NCI-H526 treated with DMSO at 0.1 percent for 48 hours (cell line): ENCODE results near the gene SLC39A11.

Experiments used
- DNase-seq: peaks from one replicate; lab custom pipeline; 2025; lab: John Stamatoyannopoulos, UW

The SLC39A11 gene

GRCh38 chr17:72684405-72685020 lies 408.0 kb downstream of the SLC39A11 start:
- DNase-seq: no peak

DNA sequence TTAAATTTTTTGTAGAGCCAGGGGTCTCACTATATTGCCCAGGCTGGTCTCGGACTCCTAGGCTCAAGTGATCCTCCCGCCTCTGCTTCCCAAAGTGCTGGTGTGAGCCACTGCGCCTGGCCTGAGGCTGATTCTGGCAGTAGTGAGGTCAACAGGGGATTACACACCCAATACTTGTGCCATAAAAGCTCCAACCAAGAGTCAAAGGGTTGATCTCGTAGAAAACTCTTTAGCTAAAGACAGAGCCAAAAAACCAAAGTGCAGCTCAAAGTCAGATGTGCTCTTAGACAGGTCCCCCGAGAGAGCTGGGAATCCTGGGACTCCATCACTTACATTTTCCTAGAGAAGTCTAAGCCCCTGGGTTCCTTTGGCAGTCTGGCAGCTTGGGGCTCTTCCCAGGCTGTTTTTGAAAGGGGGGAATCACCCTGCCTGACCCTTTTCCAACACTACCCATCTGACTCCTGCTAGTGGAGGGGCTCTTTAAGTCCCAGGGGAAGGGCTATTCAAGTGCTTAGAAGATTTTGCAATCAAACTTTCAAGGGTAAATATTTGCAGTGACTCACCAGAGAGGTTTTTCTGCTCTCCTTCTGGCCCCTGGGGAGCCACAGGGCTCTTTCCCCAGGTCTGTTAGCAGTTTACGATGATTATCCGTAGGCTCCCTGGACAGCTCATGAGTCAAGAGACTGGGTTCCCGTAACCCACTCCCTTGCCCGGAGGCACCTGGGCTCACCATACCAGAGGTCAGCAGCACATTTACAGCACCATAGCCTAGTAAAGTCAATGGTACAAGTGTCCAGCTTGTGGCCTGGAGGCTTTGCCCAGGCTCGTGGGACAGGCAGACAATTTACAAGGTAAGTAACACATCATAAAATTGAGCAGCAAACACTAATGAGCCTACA lies 408.7 kb downstream of the SLC39A11 start:
- DNase-seq: no peak

GRCh38 chr17:72682605-72683004 lies 409.9 kb downstream of the SLC39A11 start:
- no peak for DNase-seq

DNA sequence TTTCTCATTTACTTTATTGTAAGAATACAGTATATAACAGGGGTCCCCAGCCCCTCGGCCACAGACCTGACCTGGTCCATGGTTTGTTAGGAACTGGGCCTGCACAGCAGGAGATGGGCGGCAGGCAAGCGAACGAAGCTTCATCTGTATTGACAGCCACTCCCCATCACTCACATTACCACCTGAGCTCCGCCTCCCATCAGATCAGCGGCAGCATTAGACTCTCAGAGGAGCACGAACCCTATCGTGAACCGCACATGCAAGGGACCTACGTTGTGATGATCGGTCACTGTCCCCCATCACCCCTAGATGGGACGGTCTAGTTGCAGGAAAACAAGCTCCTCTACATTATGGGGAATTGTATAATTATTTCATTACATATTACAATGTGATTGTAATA lies 410.6 kb downstream of the SLC39A11 start:
- DNase-seq: no peak

- DNase-seq: no peak
These were observed 414.6 kb downstream of the SLC39A11 start for GRCh38 chr17:72677714-72678390.

GRCh38 chr17:72677108-72677507 lies 415.4 kb downstream of the SLC39A11 start:
- DNase-seq: no peak

DNA sequence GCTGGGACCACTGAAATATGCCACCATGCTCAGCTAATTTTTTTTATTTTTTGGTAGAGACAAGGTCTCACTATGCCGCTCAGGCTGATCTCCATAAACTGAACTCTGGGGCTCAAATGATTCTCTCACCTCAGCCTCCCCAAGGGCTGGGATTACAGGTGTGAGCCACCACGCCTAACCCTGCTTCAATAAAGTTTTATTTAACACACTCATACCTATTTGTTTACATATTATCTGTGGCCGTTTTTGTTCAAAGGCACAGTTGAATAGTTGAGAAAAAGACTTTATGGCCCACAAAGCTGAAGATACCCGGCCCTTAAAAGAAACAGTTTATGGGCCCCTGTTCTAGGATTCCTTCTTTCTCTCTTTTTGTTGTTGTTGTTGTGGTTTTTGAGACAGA lies 419.8 kb downstream of the SLC39A11 start:
- no peak for DNase-seq

GRCh38 chr17:72671016-72671415 lies 421.5 kb downstream of the SLC39A11 start:
- DNase-seq: no peak

- DNase-seq: peak; percentile 36
These were observed 425.1 kb downstream of the SLC39A11 start for GRCh38 chr17:72667096-72668063.

- peak; percentile 82 for DNase-seq
These were observed 426.3 kb downstream of the SLC39A11 start for GRCh38 chr17:72665852-72666851.

GRCh38 chr17:72662827-72663190 lies 429.7 kb downstream of the SLC39A11 start:
- no peak for DNase-seq

DNA sequence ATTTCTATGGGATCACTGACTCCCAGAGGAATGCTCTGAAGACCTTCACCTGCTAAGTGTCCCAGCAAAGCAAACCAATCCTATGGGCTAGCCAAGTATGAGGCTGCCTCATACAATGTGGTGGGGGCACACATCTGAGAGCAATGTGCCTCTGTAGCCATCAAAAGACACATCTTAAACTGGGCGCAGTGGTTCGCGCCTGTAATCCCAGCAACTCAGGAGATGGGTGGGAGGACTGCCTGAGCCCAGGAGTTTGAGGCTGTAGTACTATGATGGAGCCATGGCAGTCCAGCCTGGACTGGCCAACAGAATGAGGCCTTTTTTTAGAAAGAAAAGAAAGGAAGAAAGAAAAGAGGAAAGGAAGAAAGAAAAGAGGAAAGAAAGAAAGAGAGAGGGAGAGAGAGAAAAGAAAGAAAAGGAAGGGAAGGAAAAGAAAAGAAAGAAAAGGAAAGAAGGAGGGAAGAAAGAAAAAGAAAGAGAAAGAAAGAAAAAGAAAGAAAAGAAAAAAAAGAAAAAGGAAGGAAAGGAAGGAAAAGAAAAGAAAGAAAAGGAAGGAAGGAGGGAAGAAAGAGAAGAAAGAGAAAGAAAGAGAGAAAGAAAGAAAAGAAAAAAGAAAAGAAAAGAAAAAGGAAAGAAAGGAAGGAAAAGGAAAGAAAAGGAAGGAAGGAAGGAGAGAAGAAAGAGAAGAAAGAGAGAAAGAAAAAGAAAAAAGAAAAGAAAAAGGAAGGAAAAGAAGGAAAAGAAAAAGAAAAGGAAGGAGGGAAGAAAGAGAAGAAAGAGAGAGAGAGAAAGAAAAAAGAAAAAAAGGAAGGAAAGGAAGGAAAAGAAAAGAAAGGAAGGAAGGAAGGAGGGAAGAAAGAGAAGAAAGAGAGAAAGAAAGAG lies 430.3 kb downstream of the SLC39A11 start:
- DNase-seq: no peak

GRCh38 chr17:72661116-72661944 lies 431.2 kb downstream of the SLC39A11 start:
- DNase-seq: peak; percentile 88

GRCh38 chr17:72660274-72661115 lies 432.0 kb downstream of the SLC39A11 start:
- no peak for DNase-seq

DNA sequence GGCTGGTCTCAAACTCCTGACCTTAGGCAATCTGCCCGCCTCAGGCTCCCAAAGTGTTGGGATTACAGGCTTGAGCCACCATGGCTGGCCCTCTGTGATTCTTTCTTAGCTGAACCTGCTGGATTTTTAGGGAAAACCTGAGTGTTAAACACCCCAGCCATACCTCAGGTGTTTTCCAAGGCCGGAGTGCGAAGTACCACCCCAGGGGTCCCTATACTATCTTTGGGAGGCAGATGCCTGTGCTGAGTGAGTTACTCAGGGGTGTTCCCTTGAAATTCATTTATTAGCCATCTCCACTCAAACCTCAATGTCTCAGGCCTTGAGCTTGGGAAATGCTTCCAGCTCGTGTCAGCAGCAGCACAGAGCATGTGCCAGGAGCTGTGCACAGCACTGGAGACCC lies 432.7 kb downstream of the SLC39A11 start:
- DNase-seq: no peak

DNA sequence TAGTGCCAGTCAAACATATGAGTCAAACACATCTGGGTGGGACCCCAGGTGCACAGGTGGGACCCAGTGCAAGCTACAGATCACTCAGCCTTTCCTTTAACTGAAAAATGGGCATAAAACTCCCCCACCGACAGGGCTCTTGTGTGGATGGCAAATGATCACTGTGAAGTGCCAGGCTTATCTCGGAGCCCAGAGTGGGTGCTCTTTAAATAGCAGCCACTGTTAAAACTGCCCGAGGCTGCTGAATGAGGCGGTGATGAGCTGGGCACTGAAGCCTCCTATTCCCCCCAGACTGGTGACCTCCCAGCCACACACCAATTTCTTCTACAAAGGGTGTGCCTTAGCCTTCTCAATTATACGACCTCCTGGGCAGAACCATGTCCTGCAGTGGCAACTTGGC lies 433.8 kb downstream of the SLC39A11 start:
- no peak for DNase-seq

DNA sequence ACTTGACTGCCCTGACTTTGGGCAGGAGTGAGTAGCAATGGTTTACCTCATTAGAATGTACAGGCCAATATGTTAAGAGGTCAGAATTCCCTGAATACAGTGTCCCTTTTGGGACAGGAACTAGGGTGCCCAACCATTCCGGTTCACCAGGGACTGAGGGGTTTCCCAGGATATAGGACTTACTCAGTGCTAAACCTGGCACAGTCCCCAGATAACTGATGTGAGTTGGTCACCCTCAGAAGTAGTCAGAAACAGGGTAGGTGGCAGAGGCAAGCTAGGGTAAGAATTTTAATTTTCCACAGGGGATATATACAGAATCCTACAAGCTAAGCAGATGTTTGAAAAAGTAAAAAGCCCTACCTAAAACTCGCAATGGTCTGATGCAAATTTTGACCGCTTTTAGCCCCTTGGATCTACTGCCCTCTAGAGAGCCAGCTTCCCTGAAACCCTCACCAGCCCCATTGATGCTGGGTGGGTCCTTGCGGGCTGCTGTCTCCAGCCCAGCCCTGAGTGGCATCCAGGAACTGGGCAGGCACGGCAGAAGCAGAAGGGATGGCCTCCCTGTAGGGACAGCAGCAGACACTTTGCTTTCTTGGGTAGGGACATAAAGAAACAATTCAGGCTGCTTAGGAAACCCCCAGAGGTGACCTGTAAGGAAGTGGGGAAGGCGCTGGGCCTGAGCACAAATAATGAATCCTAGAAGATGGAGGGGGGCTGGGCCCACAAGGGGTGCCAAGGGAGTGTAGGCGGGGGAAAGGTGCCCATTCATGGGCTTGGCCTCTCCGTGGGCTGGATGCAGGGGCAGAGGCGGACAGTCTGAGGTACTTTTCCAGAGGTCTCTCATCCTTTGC lies 434.8 kb downstream of the SLC39A11 start:
- no peak for DNase-seq
